ENCODE results near the gene SUMO2.
A peak's percentile ranks its signal among the peaks of the same experiment; 100 is the strongest.
"Not testable (repeated sequence)": the region's sequence is repeated elsewhere in the genome, so short reads cannot be mapped to it uniquely, and the experiment has no call there.

SUMO2 gene

DNA sequence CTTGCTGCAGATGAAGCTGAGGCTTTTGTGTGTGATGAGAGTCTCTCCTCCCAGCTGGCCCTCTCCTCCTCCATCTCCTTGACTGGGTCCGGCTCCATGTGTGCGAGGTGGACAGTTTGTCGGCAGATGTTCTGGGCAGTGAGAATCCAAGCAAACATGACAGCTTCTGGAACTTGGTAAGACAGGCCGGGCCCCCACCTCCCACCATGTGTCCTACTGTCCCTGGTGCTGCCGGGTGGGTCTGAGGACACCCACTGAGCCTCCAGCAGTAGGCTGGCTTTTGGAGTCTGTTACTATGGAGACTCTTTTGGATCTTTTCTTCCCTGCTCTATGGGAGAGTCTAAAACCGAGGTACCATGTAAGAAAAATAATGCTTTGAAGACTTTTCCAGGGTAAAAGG, 35.4 kb upstream of the SUMO2 start:
- peaks cover 31% of the 10 kb centered on the region for H3K36me3 ChIP-seq (replicated peaks; ENCODE audit: low read depth, low read length)
- H2AFZ ChIP-seq (ENCODE audit: low read depth, low read length) = no peak overlapping the region
- no peak overlapping the region for H3K9ac ChIP-seq (ENCODE audit: low read length)
- H3K9me3 ChIP-seq (ENCODE audit: insufficient read depth, low read length) = no peaks in the 10 kb centered on the region
- no peaks in the 10 kb centered on the region for H3K4me1 ChIP-seq (ENCODE audit: low read length)
- peaks cover 5% of the 10 kb centered on the region; the same call in 1 of the 2 replicates for H3K79me2 ChIP-seq (ENCODE audit: low read length)
- H3K4me2 ChIP-seq (ENCODE audit: low read length) = no peak overlapping the region
- no peaks in the 10 kb centered on the region for H3K27me3 ChIP-seq (ENCODE audit: low read depth, low read length)
- no peaks in the 10 kb centered on the region for H4K20me1 ChIP-seq (ENCODE audit: insufficient read depth, low read length)
- TF ChIP-seq, protein P1, sequence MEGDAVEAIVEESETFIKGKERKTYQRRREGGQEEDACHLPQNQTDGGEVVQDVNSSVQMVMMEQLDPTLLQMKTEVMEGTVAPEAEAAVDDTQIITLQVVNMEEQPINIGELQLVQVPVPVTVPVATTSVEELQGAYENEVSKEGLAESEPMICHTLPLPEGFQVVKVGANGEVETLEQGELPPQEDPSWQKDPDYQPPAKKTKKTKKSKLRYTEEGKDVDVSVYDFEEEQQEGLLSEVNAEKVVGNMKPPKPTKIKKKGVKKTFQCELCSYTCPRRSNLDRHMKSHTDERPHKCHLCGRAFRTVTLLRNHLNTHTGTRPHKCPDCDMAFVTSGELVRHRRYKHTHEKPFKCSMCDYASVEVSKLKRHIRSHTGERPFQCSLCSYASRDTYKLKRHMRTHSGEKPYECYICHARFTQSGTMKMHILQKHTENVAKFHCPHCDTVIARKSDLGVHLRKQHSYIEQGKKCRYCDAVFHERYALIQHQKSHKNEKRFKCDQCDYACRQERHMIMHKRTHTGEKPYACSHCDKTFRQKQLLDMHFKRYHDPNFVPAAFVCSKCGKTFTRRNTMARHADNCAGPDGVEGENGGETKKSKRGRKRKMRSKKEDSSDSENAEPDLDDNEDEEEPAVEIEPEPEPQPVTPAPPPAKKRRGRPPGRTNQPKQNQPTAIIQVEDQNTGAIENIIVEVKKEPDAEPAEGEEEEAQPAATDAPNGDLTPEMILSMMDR (IDR thresholded peaks at IDR 0.05; ENCODE audit: low read depth, low read length) = no peak
- TF ChIP-seq EZH2phosphoT487 (IDR thresholded peaks at IDR 0.05; ENCODE audit: low read depth) = no peak
- no peak overlapping the region for H3K4me3 ChIP-seq (ENCODE audit: low read length)
- H3K27ac ChIP-seq (ENCODE audit: low read length) = no peak overlapping the region

DNA sequence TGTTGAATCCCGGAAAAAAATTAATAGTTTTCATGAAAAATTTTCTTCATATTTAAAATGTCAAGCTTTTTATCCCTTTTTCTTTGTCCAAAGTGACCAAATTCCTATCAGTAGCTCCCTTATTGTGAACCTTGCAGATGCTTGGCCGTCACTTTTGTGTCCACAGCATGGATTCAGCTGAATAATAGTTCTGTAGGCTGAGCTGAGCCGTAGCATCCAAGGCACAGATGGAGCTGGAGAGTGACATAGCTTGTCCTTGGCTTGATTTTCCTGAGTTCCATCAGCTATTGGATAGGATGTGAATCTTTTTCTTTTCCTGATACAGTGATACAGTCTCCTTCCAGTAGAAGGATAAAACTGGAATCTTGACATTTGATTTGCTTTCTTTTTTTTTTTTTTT, 26.3 kb upstream of the SUMO2 start:
- Histone ChIP-seq H3K9me3 (ENCODE audit: insufficient read depth, low read length) (no peaks in the 10 kb centered on the region), H3K4me1 (ENCODE audit: low read length) (peaks cover 9% of the 10 kb centered on the region), H3K36me3 (replicated peaks; ENCODE audit: low read depth, low read length) (peaks cover 30% of the 10 kb centered on the region), H3K27ac (ENCODE audit: low read length) (no peak overlapping the region), H3K4me2 (ENCODE audit: low read length) (no peak overlapping the region), H3K9ac (ENCODE audit: low read length) (no peak overlapping the region), H3K79me2 (ENCODE audit: low read length) (peaks cover 58% of the 10 kb centered on the region), H3K27me3 (ENCODE audit: low read depth, low read length) (no peaks in the 10 kb centered on the region), H4K20me1 (ENCODE audit: insufficient read depth, low read length) (no peaks in the 10 kb centered on the region; the same call in 1 of the 2 replicates), H3K4me3 (ENCODE audit: low read length) (no peak overlapping the region), H2AFZ (ENCODE audit: low read depth, low read length) (no peak overlapping the region)
- TF ChIP-seq, protein P1 (IDR thresholded peaks at IDR 0.05; ENCODE audit: low read depth, low read length) = no peak
- TF ChIP-seq EZH2phosphoT487 (IDR thresholded peaks at IDR 0.05; ENCODE audit: low read depth) = no peak

DNA sequence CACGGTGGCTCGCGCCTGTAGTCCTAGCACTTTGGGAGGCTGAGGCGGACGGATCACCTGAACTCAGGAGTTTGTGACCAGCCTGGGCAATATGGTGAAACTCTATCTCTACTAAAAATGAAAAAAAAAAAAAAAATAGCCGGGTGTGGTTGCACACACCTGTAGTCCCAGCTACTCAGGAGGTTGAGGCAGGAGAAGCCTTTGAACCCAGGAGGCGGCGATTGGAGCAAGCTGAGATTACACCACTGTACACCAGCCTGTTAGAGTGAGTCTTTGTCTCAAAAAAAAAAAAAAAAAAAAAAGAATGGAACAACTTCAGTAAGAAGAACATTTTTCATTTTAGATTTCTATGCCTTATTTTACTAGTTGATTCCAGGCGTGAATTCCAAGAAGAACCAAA, 25.4 kb upstream of the SUMO2 start:
- Histone ChIP-seq H4K20me1 (ENCODE audit: insufficient read depth, low read length) (no peaks in the 10 kb centered on the region; the same call in 1 of the 2 replicates), H3K9me3 (ENCODE audit: insufficient read depth, low read length) (no peaks in the 10 kb centered on the region), H3K27me3 (ENCODE audit: low read depth, low read length) (no peaks in the 10 kb centered on the region), H3K79me2 (ENCODE audit: low read length) (peaks cover 58% of the 10 kb centered on the region), H3K36me3 (replicated peaks; ENCODE audit: low read depth, low read length) (peaks cover 28% of the 10 kb centered on the region), H3K27ac (ENCODE audit: low read length) (no peak overlapping the region), H3K4me3 (ENCODE audit: low read length) (no peak overlapping the region), H3K4me2 (ENCODE audit: low read length) (no peak overlapping the region), H2AFZ (ENCODE audit: low read depth, low read length) (no peak overlapping the region), H3K9ac (ENCODE audit: low read length) (no peak overlapping the region), H3K4me1 (ENCODE audit: low read length) (peaks cover 10% of the 10 kb centered on the region)
- TF ChIP-seq, protein P1 (IDR thresholded peaks at IDR 0.05; ENCODE audit: low read depth, low read length) = no peak
- TF ChIP-seq EZH2phosphoT487 (IDR thresholded peaks at IDR 0.05; ENCODE audit: low read depth) = no peak

DNA sequence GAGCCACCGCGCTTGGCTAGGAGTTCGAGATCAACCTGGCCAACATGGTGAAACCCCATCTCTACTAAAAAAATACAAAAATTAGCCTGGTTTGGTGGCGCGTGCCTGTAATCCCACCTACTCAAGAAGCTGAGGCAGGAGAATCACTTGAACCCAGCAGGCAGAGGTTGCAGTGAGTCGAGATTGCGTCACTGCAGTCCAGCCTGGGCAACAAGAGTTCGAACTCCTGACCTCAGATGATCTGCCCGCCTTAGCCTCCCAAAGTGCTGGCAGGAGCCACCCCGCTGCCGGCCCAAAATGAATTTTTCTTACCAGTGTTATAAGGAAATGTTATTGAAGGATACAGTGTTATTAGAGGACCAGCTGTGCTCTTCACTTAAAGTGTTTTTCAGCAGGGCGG, 25.0 kb upstream of the SUMO2 start:
- Histone ChIP-seq H3K4me2 (ENCODE audit: low read length) (no peak overlapping the region), H2AFZ (ENCODE audit: low read depth, low read length) (no peak overlapping the region), H3K4me1 (ENCODE audit: low read length) (peaks cover 10% of the 10 kb centered on the region), H4K20me1 (ENCODE audit: insufficient read depth, low read length) (no peaks in the 10 kb centered on the region; the same call in 1 of the 2 replicates), H3K4me3 (ENCODE audit: low read length) (no peak overlapping the region), H3K27ac (ENCODE audit: low read length) (no peak overlapping the region), H3K9ac (ENCODE audit: low read length) (no peak overlapping the region), H3K27me3 (ENCODE audit: low read depth, low read length) (no peaks in the 10 kb centered on the region), H3K36me3 (replicated peaks; ENCODE audit: low read depth, low read length) (peaks cover 24% of the 10 kb centered on the region), H3K9me3 (ENCODE audit: insufficient read depth, low read length) (no peaks in the 10 kb centered on the region), H3K79me2 (ENCODE audit: low read length) (peaks cover 58% of the 10 kb centered on the region)
- TF ChIP-seq EZH2phosphoT487 (IDR thresholded peaks at IDR 0.05; ENCODE audit: low read depth) = no peak
- TF ChIP-seq, protein P1 (IDR thresholded peaks at IDR 0.05; ENCODE audit: low read depth, low read length) = no peak

DNA sequence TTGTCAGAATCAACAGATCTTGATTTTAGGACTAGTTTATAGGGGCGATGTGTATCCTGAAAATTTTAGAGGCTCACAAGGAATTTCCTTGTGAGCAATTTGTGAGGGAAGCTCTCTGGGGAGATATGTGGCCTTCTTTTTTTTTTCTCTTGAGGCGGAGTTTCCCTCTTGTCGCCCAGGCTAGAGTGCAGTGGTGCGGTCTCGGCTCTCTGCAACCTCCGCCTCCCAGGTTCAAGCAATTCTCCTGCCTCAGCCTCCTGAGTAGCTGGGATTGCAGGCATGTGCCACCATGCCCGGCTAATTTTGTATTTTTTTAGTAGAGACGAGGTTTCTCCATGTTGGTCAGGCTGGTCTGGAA, 24.3 kb upstream of the SUMO2 start:
- H3K27me3 ChIP-seq (ENCODE audit: low read depth, low read length); H4K20me1 ChIP-seq (ENCODE audit: insufficient read depth, low read length); H3K4me1 ChIP-seq (ENCODE audit: low read length); H3K9me3 ChIP-seq (ENCODE audit: insufficient read depth, low read length); H3K9ac ChIP-seq (ENCODE audit: low read length); H3K27ac ChIP-seq (ENCODE audit: low read length); H2AFZ ChIP-seq (ENCODE audit: low read depth, low read length): not testable (repeated sequence)
- peak overlapping the region; percentile 97 for H3K4me2 ChIP-seq (ENCODE audit: low read length)
- peaks cover 22% of the 10 kb centered on the region for H3K36me3 ChIP-seq (replicated peaks; ENCODE audit: low read depth, low read length)
- H3K79me2 ChIP-seq (ENCODE audit: low read length) = peaks cover 58% of the 10 kb centered on the region
- H3K4me3 ChIP-seq (ENCODE audit: low read length) = peak overlapping the region; percentile 93

Measured in OCI-LY3 (cell line).